ENCODE results near the gene FNDC3A. TPM values are rescaled to one million over a fixed set of nuclear protein-coding genes. Genes with fewer than 3 reads are reported as not detected.

FNDC3A gene
- polyA plus RNA-seq, 1 of the 3 experiments (the other 2 are of a cell fraction) = 27.7 TPM

DNA sequence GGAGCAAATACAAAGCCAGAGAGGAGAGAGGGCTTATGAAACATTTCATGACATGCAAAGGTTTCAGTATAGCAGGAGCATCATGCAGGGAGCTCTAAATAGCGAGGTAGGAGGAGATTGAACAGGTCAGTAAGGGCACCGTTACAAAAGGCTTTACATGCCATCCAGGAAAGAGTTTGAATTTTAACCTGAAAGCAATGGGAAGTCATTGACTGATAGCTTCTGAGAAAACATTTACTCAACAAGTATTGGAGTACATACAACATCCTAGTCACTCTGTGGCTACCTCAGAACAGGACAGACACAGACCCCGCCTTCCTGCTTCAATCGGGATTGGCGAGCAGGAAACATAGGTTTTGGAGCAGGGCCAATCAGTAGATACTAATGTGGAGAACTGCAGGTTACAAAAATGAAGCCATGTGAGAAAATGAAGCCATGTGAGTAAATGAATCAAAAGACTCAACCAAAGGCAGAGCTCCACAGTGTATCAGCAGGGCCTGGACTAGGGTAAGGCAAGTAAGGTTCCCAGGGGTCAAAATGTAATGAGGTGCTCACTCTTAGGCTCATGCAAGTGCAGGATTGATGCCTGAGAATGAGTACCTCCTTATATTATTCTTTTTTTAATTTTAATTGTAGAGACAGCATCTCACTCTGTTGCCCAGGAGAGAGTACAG is 46.8 kb upstream of the FNDC3A start:
- Histone ChIP-seq H4K20me1 (ENCODE audit: insufficient read depth) (no peaks in the 10 kb centered on the region), H3K4me3 (ENCODE audit: low read depth in 2 of 2, low read length in 1 of 2) (no peak overlapping the region), H3K79me2 (ENCODE audit: insufficient read depth) (no peaks in the 10 kb centered on the region), H3K4me1 (ENCODE audit: control insufficient read depth in 1 of 2, insufficient read depth in 2 of 2, low read depth in 1 of 2, low read length in 1 of 2) (peaks cover 0 to 3% of the 10 kb centered on the region in 2 experiments; a peak in 1 of 4 replicates), H3F3A (replicated peaks; ENCODE audit: insufficient read depth) (no peaks in the 10 kb centered on the region), H3K9ac (no peak overlapping the region), H3K27ac (ENCODE audit: low read depth in 2 of 2, low read length in 1 of 2) (no peak overlapping the region), H3K9me2 (no peaks in the 10 kb centered on the region), H3K27me3 (ENCODE audit: insufficient read depth) (no peaks in the 10 kb centered on the region), H2AFZ (ENCODE audit: low read depth) (no peak overlapping the region), H3K36me3 (replicated peaks in 1 of 2; ENCODE audit: control insufficient read depth in 1 of 2, insufficient read depth in 2 of 2, low read length in 1 of 2) (no peaks in the 10 kb centered on the region), H3K9me3 (no peaks in the 10 kb centered on the region), H3K4me2 (no peak overlapping the region)
- ChIA-PET POLR2A (no interaction called here), CTCF (no interaction called here)
- TF ChIP-seq TAF1 (IDR thresholded peaks at IDR 0.05; ENCODE audit: borderline replicate concordance, low read depth, low read length) = no peak
- no peak for TF ChIP-seq CHD2 (IDR thresholded peaks at IDR 0.05; ENCODE audit: low read length, partially characterized antibody)
- TF ChIP-seq, protein P1, sequence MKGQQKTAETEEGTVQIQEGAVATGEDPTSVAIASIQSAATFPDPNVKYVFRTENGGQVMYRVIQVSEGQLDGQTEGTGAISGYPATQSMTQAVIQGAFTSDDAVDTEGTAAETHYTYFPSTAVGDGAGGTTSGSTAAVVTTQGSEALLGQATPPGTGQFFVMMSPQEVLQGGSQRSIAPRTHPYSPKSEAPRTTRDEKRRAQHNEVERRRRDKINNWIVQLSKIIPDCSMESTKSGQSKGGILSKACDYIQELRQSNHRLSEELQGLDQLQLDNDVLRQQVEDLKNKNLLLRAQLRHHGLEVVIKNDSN (IDR thresholded peaks at IDR 0.05; ENCODE audit: borderline replicate concordance, low read depth) = no peak
- no peak for TF ChIP-seq NRF1 (IDR thresholded peaks at IDR 0.05; ENCODE audit: low read depth, low read length)
- no peak for TF ChIP-seq NFIC (IDR thresholded peaks at IDR 0.05; ENCODE audit: borderline replicate concordance)
- no peak for TF ChIP-seq RCOR1 (IDR thresholded peaks at IDR 0.05; ENCODE audit: low read length)
- TF ChIP-seq, protein P2, sequence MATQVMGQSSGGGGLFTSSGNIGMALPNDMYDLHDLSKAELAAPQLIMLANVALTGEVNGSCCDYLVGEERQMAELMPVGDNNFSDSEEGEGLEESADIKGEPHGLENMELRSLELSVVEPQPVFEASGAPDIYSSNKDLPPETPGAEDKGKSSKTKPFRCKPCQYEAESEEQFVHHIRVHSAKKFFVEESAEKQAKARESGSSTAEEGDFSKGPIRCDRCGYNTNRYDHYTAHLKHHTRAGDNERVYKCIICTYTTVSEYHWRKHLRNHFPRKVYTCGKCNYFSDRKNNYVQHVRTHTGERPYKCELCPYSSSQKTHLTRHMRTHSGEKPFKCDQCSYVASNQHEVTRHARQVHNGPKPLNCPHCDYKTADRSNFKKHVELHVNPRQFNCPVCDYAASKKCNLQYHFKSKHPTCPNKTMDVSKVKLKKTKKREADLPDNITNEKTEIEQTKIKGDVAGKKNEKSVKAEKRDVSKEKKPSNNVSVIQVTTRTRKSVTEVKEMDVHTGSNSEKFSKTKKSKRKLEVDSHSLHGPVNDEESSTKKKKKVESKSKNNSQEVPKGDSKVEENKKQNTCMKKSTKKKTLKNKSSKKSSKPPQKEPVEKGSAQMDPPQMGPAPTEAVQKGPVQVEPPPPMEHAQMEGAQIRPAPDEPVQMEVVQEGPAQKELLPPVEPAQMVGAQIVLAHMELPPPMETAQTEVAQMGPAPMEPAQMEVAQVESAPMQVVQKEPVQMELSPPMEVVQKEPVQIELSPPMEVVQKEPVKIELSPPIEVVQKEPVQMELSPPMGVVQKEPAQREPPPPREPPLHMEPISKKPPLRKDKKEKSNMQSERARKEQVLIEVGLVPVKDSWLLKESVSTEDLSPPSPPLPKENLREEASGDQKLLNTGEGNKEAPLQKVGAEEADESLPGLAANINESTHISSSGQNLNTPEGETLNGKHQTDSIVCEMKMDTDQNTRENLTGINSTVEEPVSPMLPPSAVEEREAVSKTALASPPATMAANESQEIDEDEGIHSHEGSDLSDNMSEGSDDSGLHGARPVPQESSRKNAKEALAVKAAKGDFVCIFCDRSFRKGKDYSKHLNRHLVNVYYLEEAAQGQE (IDR thresholded peaks at IDR 0.05; ENCODE audit: low read depth, low read length) = no peak
- TF ChIP-seq, protein P3, sequence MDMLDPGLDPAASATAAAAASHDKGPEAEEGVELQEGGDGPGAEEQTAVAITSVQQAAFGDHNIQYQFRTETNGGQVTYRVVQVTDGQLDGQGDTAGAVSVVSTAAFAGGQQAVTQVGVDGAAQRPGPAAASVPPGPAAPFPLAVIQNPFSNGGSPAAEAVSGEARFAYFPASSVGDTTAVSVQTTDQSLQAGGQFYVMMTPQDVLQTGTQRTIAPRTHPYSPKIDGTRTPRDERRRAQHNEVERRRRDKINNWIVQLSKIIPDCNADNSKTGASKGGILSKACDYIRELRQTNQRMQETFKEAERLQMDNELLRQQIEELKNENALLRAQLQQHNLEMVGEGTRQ (IDR thresholded peaks at IDR 0.05; ENCODE audit: borderline replicate concordance, low read depth, low read length) = no peak
- TF ChIP-seq, protein P4, sequence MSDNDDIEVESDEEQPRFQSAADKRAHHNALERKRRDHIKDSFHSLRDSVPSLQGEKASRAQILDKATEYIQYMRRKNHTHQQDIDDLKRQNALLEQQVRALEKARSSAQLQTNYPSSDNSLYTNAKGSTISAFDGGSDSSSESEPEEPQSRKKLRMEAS (IDR thresholded peaks at IDR 0.05; ENCODE audit: low read depth) = no peak
- TF ChIP-seq POLR2AphosphoS5 (IDR thresholded peaks at IDR 0.05; ENCODE audit: low read depth, low read length) = no peak
- TF ChIP-seq TEAD4 (IDR thresholded peaks at IDR 0.05; ENCODE audit: borderline replicate concordance, insufficient read depth) = no peak
- TF ChIP-seq, protein P5, sequence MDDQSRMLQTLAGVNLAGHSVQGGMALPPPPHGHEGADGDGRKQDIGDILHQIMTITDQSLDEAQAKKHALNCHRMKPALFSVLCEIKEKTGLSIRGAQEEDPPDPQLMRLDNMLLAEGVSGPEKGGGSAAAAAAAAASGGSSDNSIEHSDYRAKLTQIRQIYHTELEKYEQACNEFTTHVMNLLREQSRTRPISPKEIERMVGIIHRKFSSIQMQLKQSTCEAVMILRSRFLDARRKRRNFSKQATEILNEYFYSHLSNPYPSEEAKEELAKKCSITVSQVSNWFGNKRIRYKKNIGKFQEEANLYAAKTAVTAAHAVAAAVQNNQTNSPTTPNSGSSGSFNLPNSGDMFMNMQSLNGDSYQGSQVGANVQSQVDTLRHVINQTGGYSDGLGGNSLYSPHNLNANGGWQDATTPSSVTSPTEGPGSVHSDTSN (IDR thresholded peaks at IDR 0.05) = no peak
- no peak for TF ChIP-seq RFX5 (IDR thresholded peaks at IDR 0.05; ENCODE audit: low read length)
- TF ChIP-seq GATA2 (CRISPR knock-in tag; IDR thresholded peaks at IDR 0.05) = no peak
- no peak for TF ChIP-seq MEF2A (IDR thresholded peaks at IDR 0.05; ENCODE audit: borderline replicate concordance, low read depth)
- TF ChIP-seq, protein P6, sequence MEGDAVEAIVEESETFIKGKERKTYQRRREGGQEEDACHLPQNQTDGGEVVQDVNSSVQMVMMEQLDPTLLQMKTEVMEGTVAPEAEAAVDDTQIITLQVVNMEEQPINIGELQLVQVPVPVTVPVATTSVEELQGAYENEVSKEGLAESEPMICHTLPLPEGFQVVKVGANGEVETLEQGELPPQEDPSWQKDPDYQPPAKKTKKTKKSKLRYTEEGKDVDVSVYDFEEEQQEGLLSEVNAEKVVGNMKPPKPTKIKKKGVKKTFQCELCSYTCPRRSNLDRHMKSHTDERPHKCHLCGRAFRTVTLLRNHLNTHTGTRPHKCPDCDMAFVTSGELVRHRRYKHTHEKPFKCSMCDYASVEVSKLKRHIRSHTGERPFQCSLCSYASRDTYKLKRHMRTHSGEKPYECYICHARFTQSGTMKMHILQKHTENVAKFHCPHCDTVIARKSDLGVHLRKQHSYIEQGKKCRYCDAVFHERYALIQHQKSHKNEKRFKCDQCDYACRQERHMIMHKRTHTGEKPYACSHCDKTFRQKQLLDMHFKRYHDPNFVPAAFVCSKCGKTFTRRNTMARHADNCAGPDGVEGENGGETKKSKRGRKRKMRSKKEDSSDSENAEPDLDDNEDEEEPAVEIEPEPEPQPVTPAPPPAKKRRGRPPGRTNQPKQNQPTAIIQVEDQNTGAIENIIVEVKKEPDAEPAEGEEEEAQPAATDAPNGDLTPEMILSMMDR (IDR thresholded peaks at IDR 0.05) = no peak
- TF ChIP-seq TCF12 (IDR thresholded peaks at IDR 0.05) = no peak
- no peak for DNase-seq
- WGBS (ENCODE audit: low lambda C conversion rate) = 94% methylated on average over 5 of the region's 5 CpGs

Data from SK-N-SH (cell line).